RPMI8226 (cell line): ENCODE measurements around the gene CAMKK1.
A peak's percentile ranks its signal among the peaks of the same experiment; 100 is the strongest.
"Not testable (repeated sequence)": the region's sequence is repeated elsewhere in the genome, so short reads cannot be mapped to it uniquely, and the experiment has no call there.

Experiments used
- DNase-seq: peaks from one replicate; pipeline ENCODE4 v3.0.0-alpha.2; 2015

CAMKK1 gene

GRCh38 chr17:3873862-3874261 lies 19.0 kb downstream of the CAMKK1 start:
- DNase-seq = no peak

DNA sequence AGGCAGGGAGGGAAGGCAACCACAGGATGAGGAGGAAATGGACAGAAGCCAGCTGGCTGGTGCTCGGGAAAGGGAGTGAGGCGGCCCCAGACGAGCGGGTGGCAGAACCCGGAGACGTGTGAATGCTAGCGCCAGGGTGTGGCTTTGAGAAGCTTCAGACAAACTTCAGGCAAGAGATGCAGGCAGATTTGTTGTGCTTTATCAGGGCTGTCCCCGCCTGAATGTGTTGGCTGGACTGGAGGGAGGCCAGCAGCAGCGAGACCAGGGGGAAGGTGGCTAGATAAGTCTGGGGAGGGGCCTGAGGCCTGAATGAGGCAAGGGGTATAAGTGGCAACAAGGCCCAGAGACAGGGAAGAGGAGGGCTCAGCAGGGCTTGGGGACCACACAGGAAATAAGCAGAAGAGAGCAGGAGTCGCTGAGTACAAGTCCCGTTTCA lies 22.0 kb downstream of the CAMKK1 start:
- DNase-seq = no peak

- no peak for DNase-seq
These were observed 25.2 kb downstream of the CAMKK1 start for GRCh38 chr17:3867606-3868005.

- DNase-seq = no peak
These were observed 25.7 kb downstream of the CAMKK1 start for GRCh38 chr17:3867106-3867505.

GRCh38 chr17:3866276-3866675 lies 26.6 kb downstream of the CAMKK1 start:
- no peak for DNase-seq

- peak; percentile 44 for DNase-seq
These were observed 27.7 kb downstream of the CAMKK1 start for GRCh38 chr17:3865176-3865575.

DNA sequence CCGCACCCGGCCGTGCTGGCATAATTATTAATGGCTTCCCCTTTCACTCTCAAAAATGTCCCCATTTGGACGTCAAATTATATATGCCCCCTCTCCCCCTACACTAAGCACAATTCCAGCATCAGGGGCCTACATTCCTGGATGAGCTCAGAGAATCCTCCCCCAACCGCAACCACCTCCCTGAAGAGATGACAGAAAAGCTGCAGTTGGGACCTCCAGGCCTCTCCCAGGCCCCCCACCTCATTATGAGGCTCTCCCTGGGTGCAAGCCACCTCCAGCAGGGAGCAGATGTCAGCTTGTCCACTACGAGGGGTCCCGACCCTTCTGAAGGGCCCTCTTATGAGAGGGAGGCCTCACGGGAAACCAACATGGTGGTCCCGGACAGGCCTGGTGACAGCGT lies 28.3 kb downstream of the CAMKK1 start:
- DNase-seq = no peak

GRCh38 chr17:3861761-3862681 lies 30.8 kb downstream of the CAMKK1 start:
- no peak for DNase-seq

GRCh38 chr17:3860939-3861700 lies 31.7 kb downstream of the CAMKK1 start:
- no peak for DNase-seq

DNA sequence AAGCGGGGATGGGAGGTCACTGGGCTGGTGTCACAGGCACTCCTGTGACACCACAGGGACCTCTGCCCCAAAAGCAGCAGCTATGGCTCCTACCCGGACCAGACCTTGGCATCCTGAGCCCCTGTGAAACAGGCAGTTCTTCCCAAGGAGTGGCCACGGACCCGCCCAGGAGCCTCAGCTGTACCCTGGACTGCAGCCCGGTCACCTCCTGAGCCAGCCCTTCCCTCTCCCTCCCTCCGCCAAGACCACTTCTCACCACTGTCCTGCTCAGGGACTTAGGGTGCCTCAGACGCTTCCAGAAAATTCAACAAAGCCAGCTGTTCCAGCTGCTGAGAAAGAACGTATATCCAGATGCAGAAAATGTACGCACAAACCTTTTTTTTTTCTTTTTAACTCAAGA lies 32.9 kb downstream of the CAMKK1 start:
- DNase-seq = no peak

DNA sequence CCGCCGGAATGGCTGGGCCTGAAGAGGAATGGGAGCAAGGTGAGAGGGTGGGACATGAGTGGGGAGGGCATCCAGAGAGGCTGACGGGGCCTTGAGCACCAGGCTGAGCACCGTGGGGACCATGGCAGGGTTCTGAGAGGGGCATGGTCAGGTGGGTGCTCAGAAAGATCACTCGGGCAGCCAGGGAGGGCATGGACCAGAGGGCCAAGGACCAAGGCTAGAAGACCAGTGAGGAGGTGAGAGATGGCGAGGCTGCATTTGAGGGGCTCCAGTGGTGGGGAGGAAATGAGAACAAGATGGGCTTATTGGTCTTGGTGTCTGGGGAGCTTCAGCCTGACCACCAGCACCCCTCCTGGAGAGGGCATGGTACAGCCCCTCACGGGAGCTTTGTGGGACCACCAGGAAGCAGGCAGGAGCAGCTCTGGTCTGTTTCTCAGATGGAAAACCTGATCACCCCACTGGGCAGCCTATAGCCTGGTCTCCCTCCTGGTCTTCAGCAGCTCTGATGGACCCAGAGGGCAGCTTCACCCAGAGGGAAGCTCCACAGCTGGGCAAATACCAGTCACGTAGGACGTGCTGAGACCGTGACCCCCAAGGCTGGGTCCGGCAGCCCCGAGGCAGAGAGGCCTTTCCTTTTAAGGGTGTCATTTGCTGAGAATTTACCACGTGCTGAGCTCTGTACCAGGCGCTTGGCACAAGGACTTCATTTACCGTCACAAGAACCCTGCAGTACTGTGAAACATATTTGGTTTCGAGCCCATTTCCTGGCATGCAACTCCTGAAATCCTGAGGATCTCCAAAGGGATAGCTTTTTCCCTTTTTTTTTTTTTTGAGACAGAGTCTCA lies 35.4 kb downstream of the CAMKK1 start:
- no peak for DNase-seq

DNA sequence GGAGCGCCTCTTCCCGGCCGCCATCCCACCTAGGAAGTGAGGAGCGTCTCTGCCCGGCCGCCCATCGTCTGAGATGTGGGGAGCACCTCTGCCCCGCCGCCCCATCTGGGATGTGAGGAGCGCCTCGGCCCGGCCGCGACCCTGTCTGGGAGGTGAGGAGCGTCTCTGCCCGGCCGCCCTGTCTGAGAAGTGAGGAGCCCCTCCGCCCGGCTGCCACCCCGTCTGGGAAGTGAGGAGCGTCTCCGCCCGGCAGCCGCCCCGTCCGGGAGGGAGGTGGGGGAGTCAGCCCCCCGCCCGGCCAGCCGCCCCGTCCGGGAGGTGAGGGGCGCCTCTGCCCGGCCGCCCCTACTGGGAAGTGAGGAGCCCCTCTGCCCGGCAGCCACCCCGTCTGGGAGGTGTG lies 38.6 kb downstream of the CAMKK1 start:
- not testable (repeated sequence) for DNase-seq

DNA sequence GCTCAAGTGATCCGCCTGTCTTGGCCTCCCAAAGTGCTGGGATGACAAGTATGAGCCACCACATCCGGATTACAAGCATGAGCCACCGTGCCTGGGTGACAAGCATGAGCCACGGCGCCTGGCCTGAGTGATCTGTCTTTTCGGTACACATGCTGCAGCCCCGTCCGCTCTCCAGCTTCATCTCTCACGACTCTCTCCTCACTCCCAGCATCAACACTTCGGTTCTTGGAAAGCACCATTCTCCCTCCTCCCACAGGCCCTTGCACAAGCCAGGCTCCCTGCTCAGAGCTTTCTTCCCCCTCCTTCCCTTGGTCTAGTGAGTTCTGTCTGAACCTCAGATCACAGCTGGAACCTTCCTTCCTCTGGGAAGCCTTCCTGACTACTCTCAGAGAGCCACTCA lies 40.3 kb downstream of the CAMKK1 start:
- DNase-seq = no peak

DNA sequence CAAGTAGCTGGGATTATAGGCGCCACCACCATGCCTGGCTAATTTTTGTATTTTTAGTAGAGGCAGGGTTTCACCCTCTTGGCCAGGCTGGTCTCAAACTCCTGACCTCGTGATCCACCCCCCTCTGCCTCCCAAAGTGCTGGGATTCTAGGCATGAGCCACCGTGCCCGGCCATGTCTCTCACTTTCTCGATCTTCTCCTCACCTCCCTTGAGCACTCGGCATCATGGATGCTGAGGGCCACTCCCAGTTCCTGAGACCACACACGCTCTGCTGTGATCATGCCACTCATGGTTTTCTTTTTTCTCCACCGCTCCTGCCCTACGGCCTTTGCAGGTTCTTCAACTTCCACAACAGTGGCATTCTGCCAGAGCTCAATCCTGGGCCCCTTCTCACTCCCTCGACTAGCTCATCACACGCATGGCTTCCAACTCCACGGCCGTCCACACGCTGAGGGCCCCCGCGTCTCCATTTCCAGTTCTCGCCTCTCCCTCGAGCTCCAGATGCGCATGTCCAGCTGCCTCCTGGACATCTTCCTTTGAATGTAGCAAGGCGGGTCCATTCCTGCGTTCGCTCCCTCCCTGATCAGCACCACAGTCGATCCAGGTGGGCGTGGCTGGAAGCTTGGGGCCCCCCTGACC lies 41.3 kb downstream of the CAMKK1 start:
- DNase-seq = no peak

DNA sequence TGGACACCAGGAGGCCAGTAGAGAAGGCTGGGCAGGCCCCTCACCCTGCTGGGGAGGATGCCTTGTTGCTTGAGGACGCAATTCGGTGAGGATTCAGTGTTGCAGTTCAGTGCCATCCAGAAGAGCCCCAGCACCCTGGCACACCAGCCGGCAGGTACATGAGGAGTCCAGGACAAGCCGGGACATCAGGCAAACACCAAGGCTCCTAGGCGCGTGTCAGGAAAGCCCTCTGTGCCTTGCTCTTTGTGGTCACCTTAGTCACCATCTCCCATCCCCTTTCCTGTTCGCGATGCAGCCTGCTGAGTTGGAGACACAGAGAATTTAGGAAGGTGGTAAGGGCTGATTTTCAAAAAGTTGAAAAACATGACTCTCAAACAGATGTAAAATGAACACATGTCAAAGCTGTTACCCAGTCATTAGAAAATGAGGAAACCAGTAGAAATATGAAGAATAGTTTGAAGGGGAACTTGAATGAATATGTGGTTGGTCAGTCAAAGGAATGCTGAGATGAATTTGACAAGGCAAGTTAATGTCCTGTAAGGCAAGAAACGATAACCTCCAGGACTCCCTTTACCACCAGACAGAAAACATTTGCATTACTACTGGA lies 44.5 kb downstream of the CAMKK1 start:
- no peak for DNase-seq

- DNase-seq = peak; percentile 32
These were observed 45.6 kb downstream of the CAMKK1 start for GRCh38 chr17:3847165-3847670.

- DNase-seq = no peak
These were observed 46.3 kb downstream of the CAMKK1 start for GRCh38 chr17:3846437-3847164.

DNA sequence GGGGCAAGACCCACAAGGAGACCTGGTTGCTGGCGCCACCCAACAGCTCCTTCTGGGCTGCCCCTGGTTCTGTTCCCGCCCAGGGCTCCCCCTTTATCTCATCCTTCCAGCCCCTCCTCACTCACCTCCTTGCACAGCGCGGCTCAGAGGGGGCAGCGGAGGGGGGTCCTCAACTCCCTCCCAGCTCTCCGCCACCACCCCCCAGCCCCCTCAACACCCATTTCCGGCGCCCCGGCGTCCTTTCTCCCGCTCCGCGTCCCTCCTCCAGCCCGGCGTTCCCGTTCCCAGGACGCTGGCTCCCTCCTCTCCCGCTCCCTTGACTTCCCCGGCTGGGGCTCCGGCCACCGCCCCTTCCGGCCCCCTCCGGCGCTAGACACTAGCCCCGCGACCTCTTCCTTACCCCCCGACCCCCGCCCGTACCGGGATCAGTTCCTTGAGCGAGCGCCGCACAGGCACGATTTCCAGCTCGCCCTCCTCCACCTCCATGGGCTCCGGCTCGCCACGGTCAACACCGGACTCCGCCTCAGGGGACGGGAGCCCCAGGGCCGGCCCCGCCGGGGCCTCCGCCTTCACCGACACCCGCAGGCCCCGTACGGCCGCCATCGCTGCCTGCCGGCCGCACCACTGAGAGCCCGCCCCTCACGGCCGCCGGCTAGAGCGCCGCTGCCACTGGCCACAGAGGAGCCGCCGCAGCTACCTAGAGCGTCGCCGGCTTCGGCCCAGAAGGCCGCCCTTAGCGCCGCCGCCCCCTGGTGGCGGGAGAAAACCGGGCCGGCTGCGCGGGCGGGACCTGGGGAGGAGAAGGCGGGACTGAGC lies 47.0 kb downstream of the CAMKK1 start, which contains the start of gene NCBP3:
TSS of gene NCBP3 (minus strand) at position 626 of the 816 bp plus-strand sequence. CDS start at position 603, 23 bp downstream.
- peak; percentile 93 for DNase-seq

DNA sequence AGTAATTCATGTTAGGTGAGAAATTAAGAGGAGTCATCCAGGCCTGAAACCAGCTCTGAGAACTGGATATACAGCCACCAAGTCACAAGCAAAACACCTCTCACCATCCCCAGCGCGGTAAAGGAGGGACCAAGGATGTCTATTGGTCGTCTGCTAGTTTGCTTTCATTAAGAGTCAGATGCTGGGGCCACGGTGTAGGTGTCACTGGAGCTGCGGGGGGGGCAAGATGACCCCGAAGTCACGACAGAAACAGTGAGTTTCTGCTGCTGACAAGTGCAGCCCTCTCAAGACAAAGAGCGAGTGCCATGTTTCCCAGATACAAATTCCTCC lies 47.6 kb downstream of the CAMKK1 start:
- DNase-seq = peak; percentile 19

DNA sequence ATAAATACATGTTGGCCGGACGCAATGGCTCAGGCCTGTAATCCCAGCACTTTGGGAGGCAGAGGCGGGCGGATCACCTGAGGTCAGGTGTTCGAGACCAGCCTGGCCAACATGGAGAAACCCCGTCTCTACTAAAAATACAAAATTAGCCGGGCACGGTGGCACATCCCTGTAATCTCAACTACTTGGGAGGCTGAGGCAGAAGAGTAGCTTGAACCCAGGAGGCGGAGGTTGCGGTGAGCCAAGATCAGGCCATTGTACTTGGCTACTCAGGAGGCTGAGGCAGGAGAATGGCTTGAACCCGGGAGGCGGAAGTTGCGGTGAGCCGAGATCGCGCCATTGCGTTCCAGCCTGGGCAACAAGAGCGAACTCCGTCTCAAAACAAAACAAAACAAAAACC lies 48.3 kb downstream of the CAMKK1 start:
- DNase-seq = not testable (repeated sequence)
